SW480 (cell line): ENCODE data around the gene NUAK1.
"Not testable (repeated sequence)": the region's sequence is repeated elsewhere in the genome, so short reads cannot be mapped to it uniquely, and the experiment has no call there.

Experiments
- DNase-seq: peaks from one replicate; pipeline ENCODE4 v3.0.0-alpha.2; 2016; ENCODE audit warnings: low spot score

Gene NUAK1

DNA sequence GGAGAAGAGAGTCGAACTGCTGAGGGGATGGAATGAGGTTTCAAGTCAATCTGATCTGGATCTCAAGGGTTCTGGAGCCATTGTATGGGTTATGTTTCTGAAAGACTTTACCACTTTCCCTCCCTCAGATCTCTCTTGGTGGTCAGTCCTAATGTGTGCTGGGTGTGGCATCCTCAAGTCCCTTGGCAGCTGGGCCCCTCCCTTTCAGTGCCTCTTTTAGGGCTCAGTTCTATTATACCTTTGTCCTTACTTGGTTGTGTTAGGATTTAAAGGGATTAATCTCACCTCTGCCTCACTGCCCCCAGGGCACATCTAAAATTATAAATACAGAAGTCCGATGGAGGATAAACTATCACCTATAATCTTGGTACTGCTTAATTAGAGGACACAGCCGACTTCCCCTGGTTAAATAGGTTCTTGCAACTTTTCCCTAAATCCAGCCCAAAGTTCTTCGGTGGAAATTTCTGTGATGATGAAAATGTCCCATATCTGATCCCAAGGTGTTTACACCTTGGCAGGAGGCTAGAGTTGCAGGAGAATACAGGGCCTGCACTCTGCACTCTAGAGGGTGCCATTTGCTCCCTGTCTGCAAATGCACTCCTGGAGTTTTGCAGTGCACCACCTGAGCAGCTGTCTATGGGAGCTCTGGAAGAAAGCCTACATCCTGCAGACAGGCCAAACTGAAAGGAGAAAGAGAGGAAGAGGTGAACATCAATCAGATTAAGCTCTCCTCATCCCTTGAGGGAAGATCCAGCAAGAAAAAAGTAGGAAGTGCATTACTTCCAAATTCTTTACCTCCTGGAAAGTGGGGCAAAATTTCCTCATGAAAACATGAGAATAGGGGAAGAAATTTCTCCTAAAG is 106.8 kb downstream of the NUAK1 start:
- DNase-seq = peak; percentile 5

- DNase-seq = peak; percentile 46
Measured at GRCh38 chr12:106030210-106031071, 108.3 kb downstream of the NUAK1 start.

DNA sequence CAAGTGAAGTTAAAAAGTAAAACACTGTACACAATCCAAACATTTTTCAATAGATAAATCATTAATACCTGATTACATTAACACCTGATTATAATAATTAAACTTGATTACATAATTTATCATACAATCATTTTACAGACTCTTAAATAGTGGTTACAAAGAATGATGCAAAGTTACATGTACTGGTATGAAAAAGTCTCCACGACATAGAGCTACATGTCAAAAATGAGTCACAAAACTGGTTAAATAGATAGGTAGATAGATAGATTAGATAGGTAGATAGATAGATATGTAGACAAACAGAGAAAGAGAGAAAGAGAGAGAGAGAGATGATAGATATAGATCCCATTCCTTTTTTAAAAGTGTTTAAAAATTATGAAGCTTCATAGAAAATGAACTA is 109.2 kb downstream of the NUAK1 start:
- DNase-seq = no peak

DNA sequence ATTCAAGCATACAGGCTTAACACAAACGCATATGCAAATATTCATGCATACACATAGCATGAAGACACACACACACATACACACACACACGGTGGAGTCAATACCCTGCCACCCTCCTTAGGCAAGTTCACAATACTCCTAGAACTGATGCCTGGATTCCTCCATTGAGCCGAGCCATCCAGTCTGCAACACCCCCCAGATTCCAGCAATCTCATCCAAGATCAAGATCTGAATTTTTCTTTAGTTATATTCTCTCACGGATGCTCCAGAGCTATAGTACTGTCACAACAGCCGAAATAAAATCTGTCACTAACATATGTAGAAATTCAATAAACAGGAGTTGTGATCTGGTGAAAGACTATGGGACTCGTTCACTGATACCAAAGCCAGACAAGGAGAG is 110.8 kb downstream of the NUAK1 start:
- no peak for DNase-seq

GRCh38 chr12:106027286-106027685 is 111.5 kb downstream of the NUAK1 start:
- no peak for DNase-seq

DNA sequence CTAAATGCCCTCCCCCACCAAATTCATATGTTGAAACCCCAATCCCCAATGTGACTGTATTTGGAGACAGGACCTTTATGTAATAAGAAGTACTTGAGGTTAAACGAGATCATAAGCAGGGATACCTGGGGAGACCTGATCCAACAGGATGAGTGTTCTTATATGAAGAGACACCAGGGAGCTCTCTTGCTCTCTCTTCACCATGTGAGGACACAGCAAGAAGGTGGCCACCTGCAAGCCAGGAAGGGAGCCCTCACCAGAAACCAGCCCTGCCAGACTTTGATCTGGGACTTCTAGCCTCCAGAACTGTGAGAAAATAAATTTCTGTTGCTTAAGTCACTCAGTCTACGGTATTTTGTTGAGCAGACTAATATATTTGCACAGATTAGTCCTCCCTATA is 113.6 kb downstream of the NUAK1 start:
- DNase-seq = no peak

GRCh38 chr12:106023039-106023438 is 115.7 kb downstream of the NUAK1 start:
- DNase-seq = no peak

- DNase-seq = no peak
Measured at GRCh38 chr12:106022568-106023012, 116.2 kb downstream of the NUAK1 start.

- DNase-seq = no peak
Measured at GRCh38 chr12:106021516-106021915, 117.2 kb downstream of the NUAK1 start.

DNA sequence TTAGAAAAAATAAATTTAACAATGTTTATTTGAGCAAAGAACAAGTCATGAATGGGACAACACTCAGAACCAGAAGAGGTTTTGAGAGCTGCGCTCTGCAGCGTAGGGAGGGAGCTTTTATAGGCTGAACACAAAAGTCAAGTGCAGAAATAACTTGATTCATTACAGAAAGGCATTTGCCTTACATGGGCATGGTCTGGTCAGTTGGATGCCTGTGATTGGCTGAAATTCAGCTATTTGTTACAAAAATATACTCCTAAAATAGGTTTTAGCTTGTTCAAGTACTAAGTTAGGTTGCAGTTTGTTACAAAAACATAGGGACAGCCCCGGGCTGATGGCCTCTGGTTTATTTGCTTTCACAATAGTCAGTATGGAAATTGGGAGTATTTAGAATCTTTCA is 118.0 kb downstream of the NUAK1 start:
- no peak for DNase-seq

- DNase-seq = no peak
Measured at GRCh38 chr12:106019144-106019543, 119.6 kb downstream of the NUAK1 start.

GRCh38 chr12:106018286-106018685 is 120.5 kb downstream of the NUAK1 start:
- no peak for DNase-seq

GRCh38 chr12:106016601-106017278 is 122.0 kb downstream of the NUAK1 start:
- not testable (repeated sequence) for DNase-seq

GRCh38 chr12:106015646-106016045 is 123.1 kb downstream of the NUAK1 start:
- DNase-seq = no peak

GRCh38 chr12:106013941-106014340 is 124.8 kb downstream of the NUAK1 start:
- DNase-seq = no peak
